HL-60 (cell line): Measurements from ENCODE around the gene DNAAF5.

Experiments used
- DNase-seq, 2 experiments: peaks; one replicate each; pipeline ENCODE4 v3.0.0-alpha.2; 2010 to 2020; ENCODE audit warnings: low read depth in 1 of 2, low spot score in 1 of 2
- H3K27ac ChIP-seq: fragments of 250-450 bp; sonication (Bioruptor Pico); replicated peaks from 2 replicates; pipeline ENCODE4 v1.5.1; 2020; ENCODE audit warnings: mild to moderate bottlenecking, moderate library complexity
- H3K27me3 ChIP-seq: fragments of 250-450 bp; sonication (Bioruptor Pico); 2 replicates; pipeline ENCODE4 v1.5.1; 2021; ENCODE audit warnings: mild to moderate bottlenecking, moderate library complexity; ENCODE audit not compliant: insufficient read depth, poor library complexity, severe bottlenecking
- H3K4me3 ChIP-seq: replicated peaks from 2 replicates; pipeline ENCODE4 v1.5.1; 2011; ENCODE audit warnings: mild to moderate bottlenecking, control low read depth, low read length; ENCODE audit not compliant: insufficient read depth
- GABPA ChIP-seq: IDR thresholded peaks from 2 replicates; pipeline ENCODE4 v1.6.1; 2012; ENCODE audit warnings: low read depth
- POLR2AphosphoS5 ChIP-seq: IDR thresholded peaks from 2 replicates; pipeline ENCODE4 v1.6.1; 2012; ENCODE audit warnings: low read depth
- SPI1 ChIP-seq: IDR thresholded peaks from 2 replicates; pipeline ENCODE4 v1.6.1; 2012; ENCODE audit warnings: low read depth, mild to moderate bottlenecking, borderline replicate concordance
- TF ChIP-seq, protein P1 (sequence below): IDR thresholded peaks from 2 replicates; pipeline ENCODE4 v1.6.1; 2012; ENCODE audit warnings: low read depth; ENCODE audit not compliant: insufficient replicate concordance
- TF ChIP-seq, protein P2 (sequence below): IDR thresholded peaks from one replicate; pipeline ENCODE4 v1.5.1; 2011; ENCODE audit warnings: low read length, control low read depth, inconsistent platforms; ENCODE audit not compliant: insufficient read depth

Gene DNAAF5

DNA sequence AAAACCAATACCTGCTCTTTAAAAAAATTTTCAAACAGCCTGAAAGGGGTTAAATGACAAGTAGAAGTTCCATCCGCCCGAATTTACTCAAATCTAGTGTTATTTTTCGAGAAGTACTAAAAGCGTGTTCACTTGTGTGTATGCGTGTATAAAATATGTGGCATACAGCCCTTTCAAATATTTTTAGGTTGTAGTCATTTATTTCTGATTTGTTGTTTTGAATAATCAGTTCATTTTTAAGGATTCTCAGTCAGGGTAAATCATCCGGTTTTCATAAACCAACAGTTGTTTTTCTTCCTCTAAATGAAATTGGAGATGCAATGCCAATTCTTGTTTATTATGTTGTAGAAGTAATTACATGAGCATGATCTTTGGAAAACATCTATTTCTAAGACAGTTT is 98.9 kb downstream of the DNAAF5 start:
- DNase-seq: no peak
- H3K4me3 ChIP-seq: no peak overlapping the region
- H3K27ac ChIP-seq: no peak overlapping the region
- TF ChIP-seq GABPA (no peak), POLR2AphosphoS5 (no peak), SPI1 (no peak)
- TF ChIP-seq, protein P1, sequence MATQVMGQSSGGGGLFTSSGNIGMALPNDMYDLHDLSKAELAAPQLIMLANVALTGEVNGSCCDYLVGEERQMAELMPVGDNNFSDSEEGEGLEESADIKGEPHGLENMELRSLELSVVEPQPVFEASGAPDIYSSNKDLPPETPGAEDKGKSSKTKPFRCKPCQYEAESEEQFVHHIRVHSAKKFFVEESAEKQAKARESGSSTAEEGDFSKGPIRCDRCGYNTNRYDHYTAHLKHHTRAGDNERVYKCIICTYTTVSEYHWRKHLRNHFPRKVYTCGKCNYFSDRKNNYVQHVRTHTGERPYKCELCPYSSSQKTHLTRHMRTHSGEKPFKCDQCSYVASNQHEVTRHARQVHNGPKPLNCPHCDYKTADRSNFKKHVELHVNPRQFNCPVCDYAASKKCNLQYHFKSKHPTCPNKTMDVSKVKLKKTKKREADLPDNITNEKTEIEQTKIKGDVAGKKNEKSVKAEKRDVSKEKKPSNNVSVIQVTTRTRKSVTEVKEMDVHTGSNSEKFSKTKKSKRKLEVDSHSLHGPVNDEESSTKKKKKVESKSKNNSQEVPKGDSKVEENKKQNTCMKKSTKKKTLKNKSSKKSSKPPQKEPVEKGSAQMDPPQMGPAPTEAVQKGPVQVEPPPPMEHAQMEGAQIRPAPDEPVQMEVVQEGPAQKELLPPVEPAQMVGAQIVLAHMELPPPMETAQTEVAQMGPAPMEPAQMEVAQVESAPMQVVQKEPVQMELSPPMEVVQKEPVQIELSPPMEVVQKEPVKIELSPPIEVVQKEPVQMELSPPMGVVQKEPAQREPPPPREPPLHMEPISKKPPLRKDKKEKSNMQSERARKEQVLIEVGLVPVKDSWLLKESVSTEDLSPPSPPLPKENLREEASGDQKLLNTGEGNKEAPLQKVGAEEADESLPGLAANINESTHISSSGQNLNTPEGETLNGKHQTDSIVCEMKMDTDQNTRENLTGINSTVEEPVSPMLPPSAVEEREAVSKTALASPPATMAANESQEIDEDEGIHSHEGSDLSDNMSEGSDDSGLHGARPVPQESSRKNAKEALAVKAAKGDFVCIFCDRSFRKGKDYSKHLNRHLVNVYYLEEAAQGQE: no peak
- TF ChIP-seq, protein P2, sequence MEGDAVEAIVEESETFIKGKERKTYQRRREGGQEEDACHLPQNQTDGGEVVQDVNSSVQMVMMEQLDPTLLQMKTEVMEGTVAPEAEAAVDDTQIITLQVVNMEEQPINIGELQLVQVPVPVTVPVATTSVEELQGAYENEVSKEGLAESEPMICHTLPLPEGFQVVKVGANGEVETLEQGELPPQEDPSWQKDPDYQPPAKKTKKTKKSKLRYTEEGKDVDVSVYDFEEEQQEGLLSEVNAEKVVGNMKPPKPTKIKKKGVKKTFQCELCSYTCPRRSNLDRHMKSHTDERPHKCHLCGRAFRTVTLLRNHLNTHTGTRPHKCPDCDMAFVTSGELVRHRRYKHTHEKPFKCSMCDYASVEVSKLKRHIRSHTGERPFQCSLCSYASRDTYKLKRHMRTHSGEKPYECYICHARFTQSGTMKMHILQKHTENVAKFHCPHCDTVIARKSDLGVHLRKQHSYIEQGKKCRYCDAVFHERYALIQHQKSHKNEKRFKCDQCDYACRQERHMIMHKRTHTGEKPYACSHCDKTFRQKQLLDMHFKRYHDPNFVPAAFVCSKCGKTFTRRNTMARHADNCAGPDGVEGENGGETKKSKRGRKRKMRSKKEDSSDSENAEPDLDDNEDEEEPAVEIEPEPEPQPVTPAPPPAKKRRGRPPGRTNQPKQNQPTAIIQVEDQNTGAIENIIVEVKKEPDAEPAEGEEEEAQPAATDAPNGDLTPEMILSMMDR: no peak
- no peaks in the 10 kb centered on the region for H3K27me3 ChIP-seq

DNA sequence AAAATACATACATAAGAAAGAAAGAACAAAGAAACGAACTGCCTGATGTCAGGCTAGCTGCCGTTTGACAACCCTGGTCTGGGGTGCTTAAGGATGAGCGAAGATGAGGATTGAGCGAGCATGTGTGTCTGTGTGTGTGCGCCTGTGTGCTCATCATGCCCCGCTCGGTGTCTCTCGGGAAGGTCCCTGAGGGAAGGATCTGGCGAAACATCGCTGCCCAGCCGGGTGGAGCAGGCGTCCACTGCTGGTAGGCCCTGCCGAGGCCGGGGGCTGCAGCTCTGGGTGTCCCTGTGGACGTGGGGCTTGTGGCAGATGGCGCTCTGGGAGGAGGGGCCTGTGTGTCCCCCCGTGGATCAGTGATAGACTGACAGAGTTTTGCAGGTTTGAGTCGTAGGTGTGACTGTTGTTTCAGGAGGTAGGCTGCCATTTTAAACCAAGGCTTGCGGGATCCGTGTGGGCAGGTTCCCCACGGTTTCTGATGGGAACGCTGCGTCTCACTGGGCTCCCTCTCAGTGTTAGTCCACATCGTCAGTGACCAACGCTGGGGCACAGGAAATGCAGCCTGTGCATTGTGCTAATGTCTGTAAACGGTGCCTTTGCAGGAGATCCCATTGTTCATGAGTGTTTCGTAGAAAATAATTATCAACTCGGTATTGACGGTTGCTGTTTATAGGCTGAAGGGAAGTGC is 99.9 kb downstream of the DNAAF5 start:
- no peak overlapping the region for H3K27ac ChIP-seq
- DNase-seq: no peak
- TF ChIP-seq, protein P2: no peak
- TF ChIP-seq GABPA: no peak
- no peak overlapping the region for H3K4me3 ChIP-seq
- no peaks in the 10 kb centered on the region for H3K27me3 ChIP-seq

DNA sequence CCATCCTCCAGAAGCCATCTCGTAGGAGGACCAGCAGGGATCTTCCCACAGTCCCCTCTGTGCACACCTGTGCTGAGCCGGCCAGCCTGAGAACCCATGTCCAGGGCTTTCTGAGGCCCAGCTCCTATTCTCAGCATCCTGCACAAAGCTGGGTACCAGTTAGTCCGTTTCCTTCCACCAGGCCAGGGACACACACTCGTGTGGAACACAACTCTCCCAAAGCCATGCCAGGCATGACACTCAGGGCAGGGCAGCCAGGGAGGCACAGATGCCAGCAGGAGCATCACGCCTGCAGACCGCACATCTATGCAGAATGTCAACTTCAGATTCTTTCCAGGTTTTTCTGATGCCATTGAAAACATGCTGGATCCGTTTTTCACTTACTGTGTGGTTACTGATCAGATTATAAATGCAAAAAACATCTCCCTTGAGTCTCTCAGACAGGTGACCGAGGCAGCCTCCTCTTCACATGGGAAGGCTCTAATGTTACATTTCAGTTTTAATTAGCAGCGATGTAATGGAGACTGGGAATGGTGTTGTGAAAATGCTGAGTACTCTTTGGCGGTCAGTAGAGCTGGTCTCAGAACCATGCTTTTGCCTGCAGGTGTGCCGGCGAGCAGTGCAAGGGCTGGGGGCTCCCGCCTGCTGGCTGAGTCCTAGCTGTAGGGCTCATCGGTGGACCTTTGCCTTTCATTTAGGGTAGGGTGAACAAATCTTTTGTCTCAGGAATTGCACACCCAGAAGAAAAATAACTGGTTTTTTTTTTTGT is 102.5 kb downstream of the DNAAF5 start:
- Histone ChIP-seq H3K4me3 (no peak overlapping the region), H3K27me3 (no peaks in the 10 kb centered on the region), H3K27ac (no peak overlapping the region)
- DNase-seq: no peak
- TF ChIP-seq, protein P2: no peak
- TF ChIP-seq SPI1 (no peak), GABPA (no peak), POLR2AphosphoS5 (no peak)
- TF ChIP-seq, protein P1: no peak
